Loucy (cell line): ENCODE results near the gene ANAPC2.

Source experiments
- CTCF ChIP-seq: fragments of 200-600 bp; sonication (generic); conservative IDR thresholded peaks from 2 replicates; pipeline ENCODE4 v1.5.1; 2014; ENCODE audit warnings: mild to moderate bottlenecking, antibody characterized with exemption, low read length
- EZH2phosphoT487 ChIP-seq: fragments of 200-600 bp; IDR thresholded peaks from 2 replicates; pipeline ENCODE4 v1.6.1; 2018; ENCODE audit warnings: antibody characterized with exemption, mild to moderate bottlenecking, moderate library complexity, borderline replicate concordance

DNA sequence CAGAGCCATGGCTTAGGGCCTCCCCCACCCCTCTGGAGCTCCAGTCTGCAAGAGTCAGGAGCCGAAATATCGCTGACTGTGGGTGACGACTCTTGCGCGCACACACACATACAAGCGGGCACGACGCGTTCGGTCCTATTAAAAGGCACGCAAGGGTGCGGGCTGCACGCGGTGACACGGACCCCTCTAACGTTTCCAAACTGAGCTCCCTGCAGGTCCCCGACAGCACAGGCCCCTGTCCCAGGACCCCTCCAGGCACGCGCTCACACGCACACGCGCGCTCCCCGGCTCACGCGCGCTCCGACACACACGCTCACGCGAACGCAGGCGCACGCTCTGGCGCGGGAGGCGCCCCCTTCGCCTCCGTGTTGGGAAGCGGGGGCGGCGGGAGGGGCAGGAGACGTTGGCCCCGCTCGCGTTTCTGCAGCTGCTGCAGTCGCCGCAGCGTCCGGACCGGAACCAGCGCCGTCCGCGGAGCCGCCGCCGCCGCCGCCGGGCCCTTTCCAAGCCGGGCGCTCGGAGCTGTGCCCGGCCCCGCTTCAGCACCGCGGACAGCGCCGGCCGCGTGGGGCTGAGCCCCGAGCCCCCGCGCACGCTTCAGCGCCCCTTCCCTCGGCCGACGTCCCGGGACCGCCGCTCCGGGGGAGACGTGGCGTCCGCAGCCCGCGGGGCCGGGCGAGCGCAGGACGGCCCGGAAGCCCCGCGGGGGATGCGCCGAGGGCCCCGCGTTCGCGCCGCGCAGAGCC, 49.5 kb downstream of the ANAPC2 start, which contains the start of gene GRIN1:
- TF ChIP-seq CTCF: no peak
- no peak for TF ChIP-seq EZH2phosphoT487
